ENCODE measurements around the gene LSP1.

DNA sequence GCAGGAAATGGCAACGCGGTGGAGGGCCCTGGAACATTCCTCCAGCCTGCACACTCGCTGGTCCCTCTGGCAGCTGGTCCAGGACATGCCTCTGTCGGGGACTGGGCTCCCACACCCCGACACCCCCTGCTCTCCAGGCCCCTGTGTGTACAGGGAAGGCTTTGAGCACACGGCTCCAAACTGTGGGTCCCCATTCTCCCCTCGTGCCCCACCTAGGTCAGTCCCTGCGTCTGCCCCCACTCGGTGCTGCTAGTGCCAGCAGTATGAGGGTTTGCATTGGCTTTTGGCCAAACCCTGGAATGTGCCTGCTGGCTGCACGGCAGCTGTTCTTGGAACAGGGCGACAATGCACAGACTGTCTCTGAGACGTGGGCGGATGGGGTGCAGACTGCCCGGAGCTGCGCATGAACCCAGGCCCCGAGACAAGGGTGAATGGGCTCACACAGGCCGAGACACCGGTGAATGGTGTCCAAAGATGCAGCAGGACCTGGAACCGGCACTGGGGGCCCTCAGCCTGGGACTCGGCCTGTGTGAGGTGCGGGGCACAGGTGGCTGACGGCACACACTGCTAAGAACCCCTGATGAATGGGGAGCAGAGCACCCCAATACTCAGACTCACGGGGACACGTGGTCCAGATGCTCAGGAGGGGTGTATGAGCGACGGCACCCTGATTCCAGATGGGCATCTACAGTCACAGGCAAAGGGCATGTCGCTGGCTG, 25.6 kb upstream of the LSP1 start:
- TF ChIP-seq, protein P1, sequence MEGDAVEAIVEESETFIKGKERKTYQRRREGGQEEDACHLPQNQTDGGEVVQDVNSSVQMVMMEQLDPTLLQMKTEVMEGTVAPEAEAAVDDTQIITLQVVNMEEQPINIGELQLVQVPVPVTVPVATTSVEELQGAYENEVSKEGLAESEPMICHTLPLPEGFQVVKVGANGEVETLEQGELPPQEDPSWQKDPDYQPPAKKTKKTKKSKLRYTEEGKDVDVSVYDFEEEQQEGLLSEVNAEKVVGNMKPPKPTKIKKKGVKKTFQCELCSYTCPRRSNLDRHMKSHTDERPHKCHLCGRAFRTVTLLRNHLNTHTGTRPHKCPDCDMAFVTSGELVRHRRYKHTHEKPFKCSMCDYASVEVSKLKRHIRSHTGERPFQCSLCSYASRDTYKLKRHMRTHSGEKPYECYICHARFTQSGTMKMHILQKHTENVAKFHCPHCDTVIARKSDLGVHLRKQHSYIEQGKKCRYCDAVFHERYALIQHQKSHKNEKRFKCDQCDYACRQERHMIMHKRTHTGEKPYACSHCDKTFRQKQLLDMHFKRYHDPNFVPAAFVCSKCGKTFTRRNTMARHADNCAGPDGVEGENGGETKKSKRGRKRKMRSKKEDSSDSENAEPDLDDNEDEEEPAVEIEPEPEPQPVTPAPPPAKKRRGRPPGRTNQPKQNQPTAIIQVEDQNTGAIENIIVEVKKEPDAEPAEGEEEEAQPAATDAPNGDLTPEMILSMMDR (IDR thresholded peaks at IDR 0.05), result no peak
- TF ChIP-seq EP300 (IDR thresholded peaks at IDR 0.05), result no peak

All from stomach (tissue), 4 donors.